ENCODE data around the gene CDH10.

The CDH10 gene

DNA sequence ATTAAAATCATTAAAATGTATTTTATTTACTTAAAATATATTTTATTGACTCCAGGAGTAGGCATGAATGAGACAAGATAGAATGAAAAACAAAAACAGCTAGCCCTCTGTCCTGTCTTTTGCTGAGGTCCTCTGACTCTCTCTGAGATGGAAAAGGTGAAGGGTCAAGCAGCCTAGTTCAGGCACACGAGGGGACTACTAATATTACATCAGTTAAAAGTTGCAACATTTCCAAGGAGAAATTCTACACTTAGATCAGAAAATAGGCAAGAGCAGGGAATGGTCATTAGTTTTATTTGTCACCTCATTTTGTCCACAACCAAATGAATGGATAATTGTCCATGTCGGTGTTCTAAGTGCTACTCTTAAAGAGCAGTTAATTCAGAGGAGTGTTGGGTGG, 148.5 kb downstream of the CDH10 start:
- Histone ChIP-seq H3K36me3 (replicated peaks; ENCODE audit: insufficient read depth, low read length) (no peaks in the 10 kb centered on the region), H3K9me2 (replicated peaks; ENCODE audit: insufficient read depth, low read length) (no peaks in the 10 kb centered on the region), H3K27me3 (replicated peaks; ENCODE audit: insufficient read depth, low read length) (no peaks in the 10 kb centered on the region), H3K27ac (ENCODE audit: low read length) (no peak overlapping the region), H3K9ac (ENCODE audit: low read length) (no peak overlapping the region), H3K9me3 (replicated peaks; ENCODE audit: insufficient read depth, low read length) (no peaks in the 10 kb centered on the region), H3K4me2 (ENCODE audit: low read depth, low read length) (no peak overlapping the region), H3F3A (ENCODE audit: insufficient read depth, low read length) (no peaks in the 10 kb centered on the region), H4K20me1 (ENCODE audit: insufficient read depth, low read length) (no peaks in the 10 kb centered on the region), H2AFZ (ENCODE audit: low read length) (no peak overlapping the region), H3K79me2 (ENCODE audit: low read length) (no peaks in the 10 kb centered on the region), H3K4me3 (ENCODE audit: low read length) (no peak overlapping the region), H3K4me1 (ENCODE audit: low read length) (no peaks in the 10 kb centered on the region)
- TF ChIP-seq EZH2phosphoT487 (IDR thresholded peaks at IDR 0.05; ENCODE audit: low read length) (no peak), EZH2 (optimal IDR thresholded peaks at IDR 0.05; ENCODE audit: low read depth, low read length) (no peak)
- TF ChIP-seq, protein P1, sequence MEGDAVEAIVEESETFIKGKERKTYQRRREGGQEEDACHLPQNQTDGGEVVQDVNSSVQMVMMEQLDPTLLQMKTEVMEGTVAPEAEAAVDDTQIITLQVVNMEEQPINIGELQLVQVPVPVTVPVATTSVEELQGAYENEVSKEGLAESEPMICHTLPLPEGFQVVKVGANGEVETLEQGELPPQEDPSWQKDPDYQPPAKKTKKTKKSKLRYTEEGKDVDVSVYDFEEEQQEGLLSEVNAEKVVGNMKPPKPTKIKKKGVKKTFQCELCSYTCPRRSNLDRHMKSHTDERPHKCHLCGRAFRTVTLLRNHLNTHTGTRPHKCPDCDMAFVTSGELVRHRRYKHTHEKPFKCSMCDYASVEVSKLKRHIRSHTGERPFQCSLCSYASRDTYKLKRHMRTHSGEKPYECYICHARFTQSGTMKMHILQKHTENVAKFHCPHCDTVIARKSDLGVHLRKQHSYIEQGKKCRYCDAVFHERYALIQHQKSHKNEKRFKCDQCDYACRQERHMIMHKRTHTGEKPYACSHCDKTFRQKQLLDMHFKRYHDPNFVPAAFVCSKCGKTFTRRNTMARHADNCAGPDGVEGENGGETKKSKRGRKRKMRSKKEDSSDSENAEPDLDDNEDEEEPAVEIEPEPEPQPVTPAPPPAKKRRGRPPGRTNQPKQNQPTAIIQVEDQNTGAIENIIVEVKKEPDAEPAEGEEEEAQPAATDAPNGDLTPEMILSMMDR (IDR thresholded peaks at IDR 0.05; ENCODE audit: low read length), result no peak
- no peak for DNase-seq

DNA sequence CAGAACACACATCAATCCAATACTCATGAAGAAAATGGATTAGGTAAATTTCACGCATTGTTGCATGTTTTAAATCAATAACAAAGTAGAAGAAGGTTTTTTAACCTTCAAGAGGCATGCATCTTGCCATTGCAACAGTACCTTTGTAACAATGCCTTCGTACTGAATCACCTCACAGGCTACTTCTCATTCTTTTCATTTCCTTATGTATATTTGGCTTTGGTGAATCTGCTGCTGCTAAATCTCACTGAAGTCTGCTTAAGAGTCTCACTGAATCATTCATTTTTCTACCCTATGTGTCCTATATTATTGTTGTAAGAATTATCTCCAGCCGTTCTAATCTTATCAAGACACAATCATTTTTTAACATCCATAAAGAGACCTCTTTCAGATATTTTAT, 152.5 kb downstream of the CDH10 start:
- H2AFZ ChIP-seq (ENCODE audit: low read length), result no peak overlapping the region
- H3F3A ChIP-seq (ENCODE audit: insufficient read depth, low read length), result no peaks in the 10 kb centered on the region
- H3K79me2 ChIP-seq (ENCODE audit: low read length), result no peaks in the 10 kb centered on the region
- H3K36me3 ChIP-seq (replicated peaks; ENCODE audit: insufficient read depth, low read length), result no peaks in the 10 kb centered on the region
- TF ChIP-seq, protein P1 (IDR thresholded peaks at IDR 0.05; ENCODE audit: low read length), result no peak
- H3K27me3 ChIP-seq (replicated peaks; ENCODE audit: insufficient read depth, low read length), result no peaks in the 10 kb centered on the region
- H4K20me1 ChIP-seq (ENCODE audit: insufficient read depth, low read length), result no peaks in the 10 kb centered on the region
- no peak overlapping the region for H3K27ac ChIP-seq (ENCODE audit: low read length)
- H3K4me1 ChIP-seq (ENCODE audit: low read length), result no peaks in the 10 kb centered on the region
- H3K4me2 ChIP-seq (ENCODE audit: low read depth, low read length), result no peak overlapping the region
- no peaks in the 10 kb centered on the region for H3K9me3 ChIP-seq (replicated peaks; ENCODE audit: insufficient read depth, low read length)
- H3K9me2 ChIP-seq (replicated peaks; ENCODE audit: insufficient read depth, low read length), result no peaks in the 10 kb centered on the region
- DNase-seq, result no peak
- H3K4me3 ChIP-seq (ENCODE audit: low read length), result no peak overlapping the region
- H3K9ac ChIP-seq (ENCODE audit: low read length), result no peak overlapping the region

DNA sequence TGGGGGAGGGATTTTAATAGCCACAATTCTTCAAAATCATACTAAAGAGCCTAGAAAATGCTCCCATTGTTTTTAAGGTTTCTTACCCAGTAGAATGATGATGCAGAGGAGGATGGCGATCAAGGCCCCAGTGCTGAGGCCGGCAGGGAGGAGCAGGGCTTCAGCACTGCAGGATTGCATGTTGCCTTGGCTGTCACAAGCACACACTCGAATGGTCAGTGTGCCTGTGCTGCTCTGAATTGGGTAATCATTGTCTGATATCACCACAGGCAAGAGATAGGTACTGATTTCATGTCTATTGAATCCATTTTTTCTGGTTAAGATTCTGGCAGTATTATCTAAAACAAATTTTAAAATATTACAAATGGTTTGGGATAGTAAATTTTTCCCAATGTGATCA, 153.3 kb downstream of the CDH10 start:
- Histone ChIP-seq H3K79me2 (ENCODE audit: low read length) (no peaks in the 10 kb centered on the region), H3K27ac (ENCODE audit: low read length) (no peak overlapping the region), H3K4me3 (ENCODE audit: low read length) (no peak overlapping the region), H3K9ac (ENCODE audit: low read length) (no peak overlapping the region), H3K9me2 (replicated peaks; ENCODE audit: insufficient read depth, low read length) (no peaks in the 10 kb centered on the region), H3F3A (ENCODE audit: insufficient read depth, low read length) (no peaks in the 10 kb centered on the region), H3K4me1 (ENCODE audit: low read length) (no peaks in the 10 kb centered on the region), H3K4me2 (ENCODE audit: low read depth, low read length) (no peak overlapping the region), H3K27me3 (replicated peaks; ENCODE audit: insufficient read depth, low read length) (no peaks in the 10 kb centered on the region), H3K9me3 (replicated peaks; ENCODE audit: insufficient read depth, low read length) (no peaks in the 10 kb centered on the region), H2AFZ (ENCODE audit: low read length) (no peak overlapping the region), H3K36me3 (replicated peaks; ENCODE audit: insufficient read depth, low read length) (no peaks in the 10 kb centered on the region), H4K20me1 (ENCODE audit: insufficient read depth, low read length) (no peaks in the 10 kb centered on the region)
- TF ChIP-seq, protein P1 (IDR thresholded peaks at IDR 0.05; ENCODE audit: low read length), result no peak
- TF ChIP-seq EZH2 (optimal IDR thresholded peaks at IDR 0.05; ENCODE audit: low read depth, low read length) (no peak), EZH2phosphoT487 (IDR thresholded peaks at IDR 0.05; ENCODE audit: low read length) (no peak)
- DNase-seq, result no peak

Data from MM.1S (cell line).